Hepatocyte (in vitro differentiated cells): ENCODE measurements around the gene PLCL1.

Experiments
- CTCF ChIP-seq: fragments of 200-600 bp; sonication (generic); IDR thresholded peaks from 2 replicates; pipeline ENCODE4 v1.5.1; 2016; ENCODE audit warnings: antibody characterized with exemption, mild to moderate bottlenecking; ENCODE audit not compliant: poor library complexity
- EZH2 ChIP-seq: fragments of 200-600 bp; sonication (generic); IDR thresholded peaks from 2 replicates; pipeline ENCODE4 v1.6.1; 2016; ENCODE audit warnings: antibody characterized with exemption, mild to moderate bottlenecking, borderline replicate concordance
- EZH2phosphoT487 ChIP-seq: fragments of 200-600 bp; sonication (generic); IDR thresholded peaks from one replicate; pipeline ENCODE4 v1.6.1; 2018; ENCODE audit warnings: antibody characterized with exemption, mild to moderate bottlenecking, low read depth, moderate library complexity; ENCODE audit not compliant: unreplicated experiment, severe bottlenecking

- TF ChIP-seq EZH2 (no peak), CTCF (no peak), EZH2phosphoT487 (no peak)
Measured at GRCh38 chr2:197969391-197969893, 165.0 kb downstream of the PLCL1 start.
